GM19397 (cell line): ENCODE results near the gene POU6F2.
"Not testable (repeated sequence)": the region's sequence is repeated elsewhere in the genome, so short reads cannot be mapped to it uniquely, and the experiment has no call there.

Experiments
- ATAC-seq: cut with Tn5 transposase; IDR thresholded peaks from one replicate; pipeline ENCODE4 v1.9.1; 2021; ENCODE audit warnings: mild to moderate bottlenecking, moderate library complexity; ENCODE audit not compliant: unreplicated experiment

The POU6F2 gene

GRCh38 chr7:39295796-39296195, 318.1 kb downstream of the POU6F2 start:
- ATAC-seq, result no peak

- no peak for ATAC-seq
Measured at GRCh38 chr7:39299695-39300094, 322.0 kb downstream of the POU6F2 start.

- ATAC-seq, result no peak
Measured at GRCh38 chr7:39300276-39300675, 322.6 kb downstream of the POU6F2 start.

GRCh38 chr7:39301543-39301942, 323.8 kb downstream of the POU6F2 start:
- no peak for ATAC-seq

GRCh38 chr7:39304178-39304577, 326.5 kb downstream of the POU6F2 start:
- no peak for ATAC-seq

- no peak for ATAC-seq
Measured at GRCh38 chr7:39304668-39305405, 327.1 kb downstream of the POU6F2 start.

- ATAC-seq, result no peak
Measured at GRCh38 chr7:39306016-39306570, 328.4 kb downstream of the POU6F2 start.

- ATAC-seq, result no peak
Measured at GRCh38 chr7:39310699-39311098, 333.0 kb downstream of the POU6F2 start.

- no peak for ATAC-seq
Measured at GRCh38 chr7:39312254-39312989, 334.7 kb downstream of the POU6F2 start.

- ATAC-seq, result no peak
Measured at GRCh38 chr7:39313376-39313775, 335.7 kb downstream of the POU6F2 start.

GRCh38 chr7:39313974-39314373, 336.3 kb downstream of the POU6F2 start:
- ATAC-seq, result no peak

GRCh38 chr7:39317107-39317506, 339.4 kb downstream of the POU6F2 start:
- ATAC-seq, result no peak

GRCh38 chr7:39317896-39318295, 340.2 kb downstream of the POU6F2 start:
- no peak for ATAC-seq

- no peak for ATAC-seq
Measured at GRCh38 chr7:39321245-39321644, 343.5 kb downstream of the POU6F2 start.

GRCh38 chr7:39321909-39322498, 344.3 kb downstream of the POU6F2 start:
- no peak for ATAC-seq

GRCh38 chr7:39324139-39324760, 346.5 kb downstream of the POU6F2 start:
- no peak for ATAC-seq

GRCh38 chr7:39331607-39332006, 353.9 kb downstream of the POU6F2 start:
- ATAC-seq, result not testable (repeated sequence)

GRCh38 chr7:39332142-39332541, 354.4 kb downstream of the POU6F2 start:
- ATAC-seq, result no peak

GRCh38 chr7:39333701-39334100, 356.0 kb downstream of the POU6F2 start:
- no peak for ATAC-seq

GRCh38 chr7:39336442-39336841, 358.7 kb downstream of the POU6F2 start:
- ATAC-seq, result no peak

- ATAC-seq, result no peak
Measured at GRCh38 chr7:39338716-39339115, 361.0 kb downstream of the POU6F2 start.
